ENCODE results near the gene B3GLCT. TPM values are rescaled to one million over a fixed set of nuclear protein-coding genes. Genes with fewer than 3 reads are reported as not detected.

B3GLCT gene
- total and polyA plus RNA-seq, 4 experiments from 2014 or later: 5.2 to 10.2 (median 6.6) TPM

DNA sequence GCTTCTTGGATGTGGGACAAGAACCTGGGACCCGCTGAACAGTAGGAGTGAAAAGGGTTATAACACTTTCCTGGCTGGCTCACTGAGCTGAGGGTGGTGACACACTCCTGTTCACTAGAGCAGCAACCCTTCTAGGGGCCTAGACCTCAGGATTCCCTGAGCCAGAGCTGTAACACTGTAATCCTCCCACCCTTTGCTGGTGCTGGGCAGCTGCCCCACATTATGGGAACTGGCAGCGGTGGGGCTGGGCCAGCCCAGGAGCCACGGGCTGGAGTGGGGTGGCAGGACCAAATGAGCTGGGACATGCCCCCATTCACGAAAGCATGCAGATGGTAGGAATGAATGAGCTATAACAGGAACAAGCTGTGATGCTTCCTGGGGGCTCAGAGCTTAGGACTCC is 110.6 kb downstream of the B3GLCT start:
- H3K27me3 ChIP-seq (ENCODE audit: insufficient read depth, low read length): no peaks in the 10 kb centered on the region
- H3K4me3 ChIP-seq (ENCODE audit: low read length in 2 of 2): no peak overlapping the region
- H3K9me3 Mint-ChIP-seq: peaks cover 5 to 66% (median 55%) of the 10 kb centered on the region in 8 donors
- H3K27ac ChIP-seq (ENCODE audit: low read depth, low read length): no peak overlapping the region
- H3K9me3 ChIP-seq (ENCODE audit: control insufficient read depth in 1 of 2, low read length in 2 of 2): peaks cover 0 to 6% of the 10 kb centered on the region in 2 donors
- H3K27me3 Mint-ChIP-seq: no peaks in the 10 kb centered on the region
- H3K36me3 Mint-ChIP-seq: peaks cover 47 to 56% of the 10 kb centered on the region in 2 donors
- no peaks in the 10 kb centered on the region for H3K4me1 ChIP-seq (ENCODE audit: insufficient read depth, low read length)
- H3K36me3 ChIP-seq (ENCODE audit: insufficient read depth, low read length): no peaks in the 10 kb centered on the region
- H3K27ac Mint-ChIP-seq: no peak overlapping the region
- no peak for DNase-seq
- POLR2A ChIA-PET (ENCODE audit: partially characterized antibody): no interaction called here
- no peak overlapping the region for H3K4me3 Mint-ChIP-seq
- no peaks in the 10 kb centered on the region for H3K4me1 Mint-ChIP-seq
- CTCF ChIA-PET (ENCODE audit: partially characterized antibody): no interaction called here
- intact Hi-C loops (cut with micrococcal nuclease): no loop called here

DNA sequence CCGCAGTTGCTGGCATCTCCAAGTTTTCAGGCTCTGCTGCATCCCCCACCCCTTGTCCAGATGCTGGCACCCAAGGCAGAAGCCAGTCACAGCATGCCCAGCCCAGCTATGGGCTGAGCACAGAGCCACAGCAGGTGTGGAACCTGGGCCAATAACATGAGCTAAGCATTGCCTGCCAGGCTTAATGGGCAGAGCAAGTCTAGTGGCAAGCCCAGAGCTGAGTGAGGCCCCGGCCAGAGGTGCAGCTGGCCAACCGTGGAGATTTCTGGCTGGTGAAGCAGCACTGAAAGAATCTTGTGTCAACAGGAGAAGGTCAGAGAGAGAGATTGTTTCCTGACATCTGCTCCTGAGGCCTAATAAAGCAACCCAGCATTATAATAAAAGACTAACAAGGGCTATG is 111.0 kb downstream of the B3GLCT start:
- ChIA-PET CTCF (ENCODE audit: partially characterized antibody) (no interaction called here), POLR2A (ENCODE audit: partially characterized antibody) (no interaction called here)
- intact Hi-C loops (cut with micrococcal nuclease): no loop called here
- no peak overlapping the region for H3K4me3 Mint-ChIP-seq
- peaks cover 6 to 70% (median 59%) of the 10 kb centered on the region in 8 donors for H3K9me3 Mint-ChIP-seq
- H3K9me3 ChIP-seq (ENCODE audit: control insufficient read depth in 1 of 2, low read length in 2 of 2): peaks cover 0 to 10% of the 10 kb centered on the region in 2 donors
- H3K27me3 Mint-ChIP-seq: no peaks in the 10 kb centered on the region
- no peaks in the 10 kb centered on the region for H3K4me1 Mint-ChIP-seq
- H3K27me3 ChIP-seq (ENCODE audit: insufficient read depth, low read length): no peaks in the 10 kb centered on the region
- no peak overlapping the region for H3K4me3 ChIP-seq (ENCODE audit: low read length in 2 of 2)
- no peak overlapping the region for H3K27ac Mint-ChIP-seq
- H3K36me3 Mint-ChIP-seq: peaks cover 49 to 60% of the 10 kb centered on the region in 2 donors
- H3K4me1 ChIP-seq (ENCODE audit: insufficient read depth, low read length): no peaks in the 10 kb centered on the region
- H3K36me3 ChIP-seq (ENCODE audit: insufficient read depth, low read length): no peaks in the 10 kb centered on the region
- no peak overlapping the region for H3K27ac ChIP-seq (ENCODE audit: low read depth, low read length)
- DNase-seq: no peak

DNA sequence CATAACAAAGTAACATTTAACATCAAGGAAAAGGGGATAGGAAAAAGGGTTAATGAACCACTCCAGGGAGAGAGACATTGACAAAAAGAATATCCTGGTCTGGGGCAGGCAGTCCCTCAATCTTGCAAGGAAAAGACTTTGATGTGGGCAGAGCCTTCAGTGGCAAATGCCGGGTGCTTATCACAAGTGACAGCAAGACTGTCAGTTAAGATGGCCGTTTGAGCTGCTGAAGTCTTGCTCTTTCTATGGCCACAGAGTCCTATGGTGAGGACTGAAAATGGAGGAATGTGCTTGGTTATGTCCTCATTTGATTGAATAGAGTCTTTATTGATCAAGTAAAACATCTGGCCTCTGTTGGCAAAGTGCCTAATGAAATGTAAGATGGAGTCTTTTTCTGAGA is 112.1 kb downstream of the B3GLCT start:
- CTCF ChIA-PET (ENCODE audit: partially characterized antibody): no interaction called here
- DNase-seq: no peak
- H3K27ac ChIP-seq (ENCODE audit: low read depth, low read length): no peak overlapping the region
- POLR2A ChIA-PET (ENCODE audit: partially characterized antibody): no interaction called here
- Mint-ChIP-seq H3K4me1 (no peaks in the 10 kb centered on the region), H3K36me3 (peaks cover 51 to 69% of the 10 kb centered on the region in 2 donors), H3K27ac (no peak overlapping the region), H3K9me3 (peaks cover 6 to 80% (median 64%) of the 10 kb centered on the region in 8 donors), H3K4me3 (no peak overlapping the region), H3K27me3 (no peaks in the 10 kb centered on the region)
- intact Hi-C loops (cut with micrococcal nuclease): no loop called here
- H3K4me1 ChIP-seq (ENCODE audit: insufficient read depth, low read length): no peaks in the 10 kb centered on the region
- H3K27me3 ChIP-seq (ENCODE audit: insufficient read depth, low read length): no peaks in the 10 kb centered on the region
- H3K36me3 ChIP-seq (ENCODE audit: insufficient read depth, low read length): no peaks in the 10 kb centered on the region
- H3K9me3 ChIP-seq (ENCODE audit: control insufficient read depth in 1 of 2, low read length in 2 of 2): peaks cover 0 to 13% of the 10 kb centered on the region in 2 donors
- no peak overlapping the region for H3K4me3 ChIP-seq (ENCODE audit: low read length in 2 of 2)

DNA sequence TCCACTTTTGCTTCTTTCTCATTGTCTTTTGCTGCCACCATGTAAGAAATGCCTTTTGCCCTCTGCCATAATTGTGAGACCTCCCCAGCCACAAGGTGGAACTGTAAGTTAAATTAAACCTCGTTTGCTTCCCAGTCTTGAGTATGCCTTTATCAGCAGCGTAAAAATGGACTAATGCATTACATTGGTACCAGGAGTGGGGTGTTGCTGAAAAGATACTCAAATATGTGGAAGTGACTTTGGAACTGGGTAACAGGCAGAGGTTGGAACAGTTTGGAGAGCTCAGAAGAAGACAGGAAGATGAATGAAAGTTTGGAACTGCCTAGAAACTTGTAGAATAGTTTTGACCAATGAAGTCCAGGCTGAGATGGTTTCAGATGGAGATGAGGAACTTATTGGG is 115.2 kb downstream of the B3GLCT start:
- Mint-ChIP-seq H3K36me3 (peaks cover 55 to 69% of the 10 kb centered on the region in 2 donors), H3K9me3 (peaks cover 6 to 63% (median 51%) of the 10 kb centered on the region in 8 donors)
- CTCF ChIA-PET (ENCODE audit: partially characterized antibody): no interaction called here

GRCh38 chr13:31320946-31321345 is 121.2 kb downstream of the B3GLCT start:
- H3K27me3 ChIP-seq (ENCODE audit: insufficient read depth, low read length): no peaks in the 10 kb centered on the region
- no peak for DNase-seq
- POLR2A ChIA-PET (ENCODE audit: partially characterized antibody): no interaction called here
- Mint-ChIP-seq H3K36me3 (peaks cover 39 to 56% of the 10 kb centered on the region in 2 donors), H3K9me3 (peaks cover 0 to 10% (median 6%) of the 10 kb centered on the region in 8 donors), H3K4me3 (no peak overlapping the region), H3K4me1 (no peaks in the 10 kb centered on the region), H3K27ac (no peak overlapping the region), H3K27me3 (no peaks in the 10 kb centered on the region)
- no peak overlapping the region for H3K27ac ChIP-seq (ENCODE audit: low read depth, low read length)
- CTCF ChIA-PET (ENCODE audit: partially characterized antibody): no interaction called here
- peaks cover 0 to under 1% of the 10 kb centered on the region in 2 donors for H3K9me3 ChIP-seq (ENCODE audit: control insufficient read depth in 1 of 2, low read length in 2 of 2)
- no peaks in the 10 kb centered on the region for H3K36me3 ChIP-seq (ENCODE audit: insufficient read depth, low read length)
- H3K4me3 ChIP-seq (ENCODE audit: low read length in 2 of 2): no peak overlapping the region
- intact Hi-C loops (cut with micrococcal nuclease): no loop called here
- no peaks in the 10 kb centered on the region for H3K4me1 ChIP-seq (ENCODE audit: insufficient read depth, low read length)

More for the DNA sequence above, 115.2 kb downstream of the B3GLCT start:
- Mint-ChIP-seq H3K27me3 (no peaks in the 10 kb centered on the region), H3K4me1 (no peaks in the 10 kb centered on the region), H3K27ac (no peak overlapping the region), H3K4me3 (no peak overlapping the region)
- H3K9me3 ChIP-seq (ENCODE audit: control insufficient read depth in 1 of 2, low read length in 2 of 2): peaks cover 0 to 13% of the 10 kb centered on the region in 2 donors
- no peaks in the 10 kb centered on the region for H3K27me3 ChIP-seq (ENCODE audit: insufficient read depth, low read length)
- H3K36me3 ChIP-seq (ENCODE audit: insufficient read depth, low read length): no peaks in the 10 kb centered on the region
- POLR2A ChIA-PET (ENCODE audit: partially characterized antibody): no interaction called here
- H3K4me3 ChIP-seq (ENCODE audit: low read length in 2 of 2): no peak overlapping the region
- no peaks in the 10 kb centered on the region for H3K4me1 ChIP-seq (ENCODE audit: insufficient read depth, low read length)
- DNase-seq: no peak
- H3K27ac ChIP-seq (ENCODE audit: low read depth, low read length): no peak overlapping the region
- intact Hi-C loops (cut with micrococcal nuclease): no loop called here

DNA sequence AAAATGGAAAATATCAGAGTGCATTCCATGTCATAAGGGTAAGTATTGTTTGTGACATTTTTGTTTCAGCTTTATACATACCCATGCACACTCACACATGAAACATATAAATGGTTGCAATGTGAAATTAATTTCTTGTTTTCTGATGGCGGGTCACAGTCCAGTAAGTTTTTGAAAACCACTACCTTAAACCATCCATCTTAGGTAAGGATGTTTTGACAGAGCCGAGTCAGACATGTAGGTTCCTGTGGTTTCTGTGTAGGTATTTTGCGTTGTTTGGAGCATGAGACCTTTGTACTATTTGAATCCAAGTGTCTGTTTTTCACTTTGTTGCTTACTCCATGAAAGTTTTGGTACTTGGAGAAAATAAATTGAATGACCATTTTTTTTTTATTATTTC is 121.7 kb downstream of the B3GLCT start:
- intact Hi-C loops (cut with micrococcal nuclease): no loop called here
- Histone ChIP-seq H3K4me1 (ENCODE audit: insufficient read depth, low read length) (no peaks in the 10 kb centered on the region), H3K36me3 (ENCODE audit: insufficient read depth, low read length) (no peaks in the 10 kb centered on the region), H3K9me3 (ENCODE audit: control insufficient read depth in 1 of 2, low read length in 2 of 2) (no peaks in the 10 kb centered on the region), H3K4me3 (ENCODE audit: low read length in 2 of 2) (no peak overlapping the region), H3K27me3 (ENCODE audit: insufficient read depth, low read length) (no peaks in the 10 kb centered on the region), H3K27ac (ENCODE audit: low read depth, low read length) (no peak overlapping the region)
- no peak overlapping the region for H3K27ac Mint-ChIP-seq
- CTCF ChIA-PET (ENCODE audit: partially characterized antibody): no interaction called here
- no peaks in the 10 kb centered on the region for H3K4me1 Mint-ChIP-seq
- POLR2A ChIA-PET (ENCODE audit: partially characterized antibody): no interaction called here
- DNase-seq: no peak
- H3K36me3 Mint-ChIP-seq: peaks cover 38 to 53% of the 10 kb centered on the region in 2 donors
- H3K9me3 Mint-ChIP-seq: peaks cover 0 to 6% (median 3%) of the 10 kb centered on the region in 8 donors
- H3K4me3 Mint-ChIP-seq: no peak overlapping the region
- H3K27me3 Mint-ChIP-seq: no peaks in the 10 kb centered on the region

- no peaks in the 10 kb centered on the region for H3K27me3 ChIP-seq (ENCODE audit: insufficient read depth, low read length)
- no peaks in the 10 kb centered on the region for H3K9me3 ChIP-seq (ENCODE audit: control insufficient read depth in 1 of 2, low read length in 2 of 2)
- Mint-ChIP-seq H3K4me1 (no peaks in the 10 kb centered on the region), H3K4me3 (no peak overlapping the region), H3K36me3 (peaks cover 42 to 53% of the 10 kb centered on the region in 2 donors), H3K9me3 (peaks cover 0 to 5% (median under 1%) of the 10 kb centered on the region in 8 donors), H3K27ac (no peak overlapping the region), H3K27me3 (no peaks in the 10 kb centered on the region)
- CTCF ChIA-PET (ENCODE audit: partially characterized antibody): no interaction called here
- POLR2A ChIA-PET (ENCODE audit: partially characterized antibody): no interaction called here
- no peaks in the 10 kb centered on the region for H3K4me1 ChIP-seq (ENCODE audit: insufficient read depth, low read length)
- no peak for DNase-seq
- H3K36me3 ChIP-seq (ENCODE audit: insufficient read depth, low read length): no peaks in the 10 kb centered on the region
- intact Hi-C loops (cut with micrococcal nuclease): no loop called here
- H3K4me3 ChIP-seq (ENCODE audit: low read length in 2 of 2): no peak overlapping the region
- no peak overlapping the region for H3K27ac ChIP-seq (ENCODE audit: low read depth, low read length)
These were observed 122.3 kb downstream of the B3GLCT start for GRCh38 chr13:31322026-31322425.
